ENCODE results near the gene HSP90AB1.

- TF ChIP-seq CTCF (conservative IDR thresholded peaks at IDR 0.05; ENCODE audit: low read depth, low read length) (no peak), EZH2 (IDR thresholded peaks at IDR 0.05; ENCODE audit: low read length, unreplicated experiment) (no peak)
These were observed 32.1 kb downstream of the HSP90AB1 start for GRCh38 chr6:44278774-44279697.

All from PC-3 (cell line).